K562 (cell line): Measurements from ENCODE around the gene EBI3. TPM values are rescaled to one million over a fixed set of nuclear protein-coding genes. Genes with fewer than 3 reads are reported as not detected.

ENCODE experiments used
- ATF1 ChIP-seq, 2 experiments: fragments of 450-650 bp in 1 of 2; IDR thresholded peaks; 2 replicates each; pipeline ENCODE4 v1.6.1; 2016; ENCODE audit warnings: missing compliant biosample characterization in 1 of 2, missing genetic modification characterization in 1 of 2
- CHD2 ChIP-seq: IDR thresholded peaks from 2 replicates; pipeline ENCODE4 v1.6.1; 2011; ENCODE audit warnings: low read depth, low read length
- HDAC2 ChIP-seq: fragments of 450-650 bp; IDR thresholded peaks from 2 replicates; pipeline ENCODE4 v1.6.1; 2016; ENCODE audit warnings: mild to moderate bottlenecking
- MBD2 ChIP-seq: sonication (generic); IDR thresholded peaks from 2 replicates; pipeline ENCODE4 v1.6.1; 2016; ENCODE audit warnings: low read depth, borderline replicate concordance
- MECOM ChIP-seq: fragments of 250-450 bp; sonication (Bioruptor Pico); IDR thresholded peaks from 2 replicates; pipeline ENCODE4 v1.8.0; 2022; ENCODE audit warnings: inconsistent platforms
- MTA1 ChIP-seq: fragments of 450-650 bp; IDR thresholded peaks from 2 replicates; pipeline ENCODE4 v1.6.1; 2017; ENCODE audit warnings: borderline replicate concordance
- NEUROD1 ChIP-seq: fragments of 150-350 bp; IDR thresholded peaks from 2 replicates; pipeline ENCODE4 v1.6.1; 2014; ENCODE audit warnings: borderline replicate concordance, low read length, low read depth; ENCODE audit not compliant: partially characterized antibody
- NFYB ChIP-seq: IDR thresholded peaks from 2 replicates; pipeline ENCODE4 v1.6.1; 2011; ENCODE audit warnings: mild to moderate bottlenecking, moderate library complexity; ENCODE audit not compliant: insufficient read length; ENCODE audit errors: extremely low read depth
- PHF21A ChIP-seq: fragments of 450-650 bp; IDR thresholded peaks from 2 replicates; pipeline ENCODE4 v1.6.1; 2017; ENCODE audit warnings: low read depth, borderline replicate concordance
- RBM25 ChIP-seq: fragments of 200-400 bp; formaldehyde crosslinking; IDR thresholded peaks from 2 replicates; pipeline ENCODE4 v1.6.1; 2018; ENCODE audit warnings: low read length, low read depth, moderate library complexity; ENCODE audit not compliant: severe bottlenecking
- TARDBP ChIP-seq: fragments of 450-650 bp; IDR thresholded peaks from 2 replicates; pipeline ENCODE4 v1.6.1; 2016
- ZNF778 ChIP-seq: fragments of 450-650 bp; formaldehyde crosslinking; IDR thresholded peaks from 2 replicates; pipeline ENCODE4 v1.4.0; 2020; ENCODE audit warnings: mild to moderate bottlenecking, moderate library complexity
- polyA plus RNA-seq, 8 experiments: library from polyadenylated mRNA; depleted of rRNA in 4 of 8; stranded (reverse) in 5 of 8; unstranded in 3 of 8; fragments of >200 nt; fragmentation: Nextera tagmentation in 2 of 8; fragmentation: Illumina TruSeq in 1 of 8; extraction: Ambion mirVana in 2 of 8; extraction: Trizol in 1 of 8; gene quantifications; 2 replicates each; pipeline versions ENCODE4 v1.2.1 to v1.2.3, GENCODE V29; 2011 to 2014; ENCODE audit warnings: inconsistent platforms in 1 of 8, missing spikeins in 1 of 8
- total RNA-seq, 7 experiments: library from RNA; depleted of rRNA in 6 of 7; stranded (reverse); fragments of >200 nt in 6 of 7; fragmentation: Illumina TruSeq in 2 of 7; extraction: Trizol in 2 of 7; gene quantifications; 2 replicates each; pipeline versions ENCODE4 v1.2.1 to v1.2.3, GENCODE V29; 2011 to 2021; ENCODE audit warnings: low replicate concordance in 1 of 7
- TF ChIP-seq, protein P1 (sequence below): fragments of 450-650 bp; IDR thresholded peaks from 2 replicates; pipeline ENCODE4 v1.6.1; 2018; ENCODE audit not compliant: partially characterized antibody

Gene EBI3
- total and polyA plus RNA-seq, 9 of the 15 experiments (the other 6 are each of a cell fraction or from before 2014, with no cell fraction given): 0.08 to 0.35 (median 0.22) TPM; not detected in 6

DNA sequence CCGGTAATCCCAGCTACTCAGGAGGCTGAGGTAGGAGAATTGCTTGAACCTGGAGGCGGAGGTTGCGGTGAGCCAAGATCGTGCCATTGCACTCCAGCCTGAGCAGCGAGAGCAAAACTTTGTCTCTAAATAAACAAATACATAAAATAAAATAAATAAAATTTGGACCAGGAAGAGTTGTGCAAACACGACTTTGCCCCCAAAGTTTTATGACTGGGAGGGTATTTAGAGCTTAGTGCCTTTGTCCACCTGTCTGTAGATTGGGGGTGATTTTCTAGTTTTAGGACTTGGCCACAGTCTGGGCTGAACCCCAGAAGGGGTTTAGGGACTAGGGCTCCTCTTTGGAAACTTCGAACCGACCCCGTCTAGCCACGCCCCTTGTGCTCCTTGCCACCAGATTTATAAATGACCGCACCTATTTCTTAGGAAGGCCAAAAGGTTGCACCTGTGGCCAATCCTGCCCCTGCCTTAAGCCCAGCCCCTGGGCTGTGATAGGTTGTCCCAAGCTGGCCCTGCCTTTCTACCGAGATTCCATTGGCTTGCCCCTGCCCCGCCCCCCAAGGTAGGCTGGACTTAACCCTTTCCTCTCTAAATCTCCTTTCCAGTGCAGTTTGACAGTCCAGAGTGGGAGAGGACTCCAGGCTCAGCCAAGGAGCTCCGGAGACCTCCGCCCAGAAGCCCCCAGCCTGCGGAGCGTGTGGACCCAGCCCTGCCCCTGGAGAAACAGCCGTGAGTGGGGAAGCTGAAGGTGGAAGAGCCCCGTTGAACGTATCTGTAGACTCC is 55.0 kb downstream of the EBI3 start (continued):
- TF ChIP-seq, protein P1, sequence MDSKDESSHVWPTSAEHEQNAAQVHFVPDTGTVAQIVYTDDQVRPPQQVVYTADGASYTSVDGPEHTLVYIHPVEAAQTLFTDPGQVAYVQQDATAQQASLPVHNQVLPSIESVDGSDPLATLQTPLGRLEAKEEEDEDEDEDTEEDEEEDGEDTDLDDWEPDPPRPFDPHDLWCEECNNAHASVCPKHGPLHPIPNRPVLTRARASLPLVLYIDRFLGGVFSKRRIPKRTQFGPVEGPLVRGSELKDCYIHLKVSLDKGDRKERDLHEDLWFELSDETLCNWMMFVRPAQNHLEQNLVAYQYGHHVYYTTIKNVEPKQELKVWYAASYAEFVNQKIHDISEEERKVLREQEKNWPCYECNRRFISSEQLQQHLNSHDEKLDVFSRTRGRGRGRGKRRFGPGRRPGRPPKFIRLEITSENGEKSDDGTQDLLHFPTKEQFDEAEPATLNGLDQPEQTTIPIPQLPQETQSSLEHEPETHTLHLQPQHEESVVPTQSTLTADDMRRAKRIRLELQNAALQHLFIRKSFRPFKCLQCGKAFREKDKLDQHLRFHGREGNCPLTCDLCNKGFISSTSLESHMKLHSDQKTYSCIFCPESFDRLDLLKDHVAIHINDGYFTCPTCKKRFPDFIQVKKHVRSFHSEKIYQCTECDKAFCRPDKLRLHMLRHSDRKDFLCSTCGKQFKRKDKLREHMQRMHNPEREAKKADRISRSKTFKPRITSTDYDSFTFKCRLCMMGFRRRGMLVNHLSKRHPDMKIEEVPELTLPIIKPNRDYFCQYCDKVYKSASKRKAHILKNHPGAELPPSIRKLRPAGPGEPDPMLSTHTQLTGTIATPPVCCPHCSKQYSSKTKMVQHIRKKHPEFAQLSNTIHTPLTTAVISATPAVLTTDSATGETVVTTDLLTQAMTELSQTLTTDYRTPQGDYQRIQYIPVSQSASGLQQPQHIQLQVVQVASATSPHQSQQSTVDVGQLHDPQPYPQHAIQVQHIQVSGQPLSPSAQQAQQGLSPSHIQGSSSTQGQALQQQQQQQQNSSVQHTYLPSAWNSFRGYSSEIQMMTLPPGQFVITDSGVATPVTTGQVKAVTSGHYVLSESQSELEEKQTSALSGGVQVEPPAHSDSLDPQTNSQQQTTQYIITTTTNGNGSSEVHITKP: peak; percentile 9
- TF ChIP-seq MECOM (CRISPR knock-in tag) (no peak), PHF21A (peak; percentile 94), NEUROD1 (peak; percentile 42), HDAC2 (peak; percentile 57; the same call in 1 of the 2 replicates), MTA1 (peak; percentile 48; the same call in 1 of the 2 replicates), ATF1 (CRISPR knock-in tag; IDR thresholded peaks at IDR 0.05) (no peak), ATF1 (tag; IDR thresholded peaks at IDR 0.05) (0 out of 2 replicates have a peak, but pooled peaks have one; percentile 23), NFYB (peak; percentile 97), MBD2 (peak; percentile 53; the same call in 1 of the 2 replicates), RBM25 (peak; percentile 77), ZNF778 (no peak), TARDBP (0 out of 2 replicates have a peak, but pooled peaks have one; percentile 40), CHD2 (0 out of 2 replicates have a peak, but pooled peaks have one; percentile 35)
